ENCODE data around the gene VEGFC.

Gene VEGFC

GRCh38 chr4:176676901-176677300 is 115.8 kb downstream of the VEGFC start:
- TF ChIP-seq CTCF (IDR thresholded peaks at IDR 0.05; ENCODE audit: low read length, missing control alignments): no peak
- H3K4me3 ChIP-seq (replicated peaks; ENCODE audit: low read depth, low read length): no peak overlapping the region

GRCh38 chr4:176675810-176676209 is 116.9 kb downstream of the VEGFC start:
- TF ChIP-seq CTCF (IDR thresholded peaks at IDR 0.05; ENCODE audit: low read length, missing control alignments): no peak
- DNase-seq (ENCODE audit: low read depth): no peak
- no peak overlapping the region for H3K4me3 ChIP-seq (replicated peaks; ENCODE audit: low read depth, low read length)

More at GRCh38 chr4:176676901-176677300, 115.8 kb downstream of the VEGFC start:
- DNase-seq (ENCODE audit: low read depth): no peak

- H3K4me3 ChIP-seq (replicated peaks; ENCODE audit: low read depth, low read length): no peak overlapping the region
- DNase-seq (ENCODE audit: low read depth): peak; percentile 87
- no peak for TF ChIP-seq CTCF (IDR thresholded peaks at IDR 0.05; ENCODE audit: low read length, missing control alignments)
These were observed 121.2 kb downstream of the VEGFC start for GRCh38 chr4:176671532-176671931.

- H3K4me3 ChIP-seq (replicated peaks; ENCODE audit: low read depth, low read length): no peak overlapping the region
- DNase-seq (ENCODE audit: low read depth): peak; percentile 23
- TF ChIP-seq CTCF (IDR thresholded peaks at IDR 0.05; ENCODE audit: low read length, missing control alignments): no peak
These were observed 124.4 kb downstream of the VEGFC start for GRCh38 chr4:176668324-176668723.

- TF ChIP-seq CTCF (IDR thresholded peaks at IDR 0.05; ENCODE audit: low read length, missing control alignments): no peak
- DNase-seq (ENCODE audit: low read depth): no peak
- H3K4me3 ChIP-seq (replicated peaks; ENCODE audit: low read depth, low read length): no peak overlapping the region
These were observed 127.8 kb downstream of the VEGFC start for GRCh38 chr4:176664964-176665363.

GRCh38 chr4:176660561-176660960 is 132.2 kb downstream of the VEGFC start:
- no peak for DNase-seq (ENCODE audit: low read depth)
- TF ChIP-seq CTCF (IDR thresholded peaks at IDR 0.05; ENCODE audit: low read length, missing control alignments): peak; percentile 9
- H3K4me3 ChIP-seq (replicated peaks; ENCODE audit: low read depth, low read length): no peak overlapping the region

- DNase-seq (ENCODE audit: low read depth): no peak
These were observed 136.6 kb downstream of the VEGFC start for GRCh38 chr4:176656108-176656507.

More at GRCh38 chr4:176656108-176656507, 136.6 kb downstream of the VEGFC start:
- H3K4me3 ChIP-seq (replicated peaks; ENCODE audit: low read depth, low read length): no peak overlapping the region
- TF ChIP-seq CTCF (IDR thresholded peaks at IDR 0.05; ENCODE audit: low read length, missing control alignments): no peak
